ENCODE measurements around the gene CNDP2.
"Not testable (repeated sequence)": the region's sequence is repeated elsewhere in the genome, so short reads cannot be mapped to it uniquely, and the experiment has no call there.

The CNDP2 gene

DNA sequence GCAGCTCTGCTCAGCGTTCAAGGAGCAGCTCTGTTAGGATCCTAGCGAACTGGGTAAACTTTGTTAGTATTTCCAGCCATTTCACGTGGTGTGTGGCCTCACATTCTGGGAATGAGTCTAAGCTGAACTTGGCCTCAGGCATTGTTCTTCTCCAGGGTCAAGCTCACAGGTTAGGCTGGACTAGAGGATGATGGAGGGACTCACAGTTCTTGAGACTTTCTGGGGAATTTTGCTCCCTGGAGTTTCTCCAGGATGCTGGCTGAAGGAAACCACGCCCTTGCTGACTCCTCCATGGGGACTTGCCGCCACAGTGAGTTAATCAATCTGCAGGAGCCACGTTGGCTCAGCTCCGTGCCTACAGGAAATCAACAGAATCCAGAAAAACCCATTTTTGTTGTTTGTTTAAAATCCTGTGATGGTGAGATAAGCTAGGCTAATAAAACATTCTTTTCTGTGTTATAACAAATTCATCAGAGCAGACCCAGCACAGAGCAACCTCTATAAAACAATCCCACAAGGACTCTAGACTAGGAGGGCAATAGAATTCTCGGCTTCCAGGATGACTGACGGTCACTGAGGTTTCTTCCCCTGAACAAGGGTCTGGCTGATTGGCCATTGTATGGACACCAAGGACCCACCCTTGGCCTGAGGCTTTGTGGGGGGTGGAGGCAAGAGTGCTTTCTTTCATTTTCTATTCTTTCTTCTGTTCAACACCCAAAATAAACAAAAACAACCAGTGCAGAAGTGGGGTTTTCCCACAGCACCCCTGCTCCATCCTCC lies 50.8 kb downstream of the CNDP2 start:
- H3K36me3 Mint-ChIP-seq = no peaks in the 10 kb centered on the region
- H3K27me3 Mint-ChIP-seq = peaks cover 29% of the 10 kb centered on the region
- H3K27ac Mint-ChIP-seq = no peak overlapping the region
- H3K9me3 Mint-ChIP-seq = peaks cover 5% of the 10 kb centered on the region
- no peak overlapping the region for H3K4me3 Mint-ChIP-seq
- H3K4me1 Mint-ChIP-seq = peaks cover 3% of the 10 kb centered on the region
- no peak for ATAC-seq

DNA sequence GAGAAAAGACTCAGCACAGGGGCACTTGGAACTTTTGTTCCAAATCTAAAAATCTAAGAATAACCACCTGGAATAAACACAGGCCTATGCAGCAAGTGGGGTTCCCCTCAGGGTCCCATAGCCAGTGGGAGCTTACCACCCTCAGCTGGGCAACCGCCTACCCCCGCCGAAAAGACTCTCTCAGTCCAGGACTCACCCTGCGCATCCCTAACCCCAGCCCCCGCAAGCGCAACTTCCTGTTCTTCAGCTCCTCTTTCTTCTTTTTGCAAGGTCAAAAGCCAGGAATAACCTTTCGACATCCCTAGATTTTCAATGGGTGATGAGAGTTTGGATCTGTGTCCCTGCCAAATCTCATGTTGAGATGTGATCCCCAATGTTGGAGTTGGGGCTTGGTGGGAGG lies 51.7 kb downstream of the CNDP2 start:
- H3K27me3 Mint-ChIP-seq = peaks cover 33% of the 10 kb centered on the region
- no peak overlapping the region for H3K4me3 Mint-ChIP-seq
- ATAC-seq = no peak
- H3K36me3 Mint-ChIP-seq = no peaks in the 10 kb centered on the region
- no peak overlapping the region for H3K27ac Mint-ChIP-seq
- H3K9me3 Mint-ChIP-seq = peaks cover 5% of the 10 kb centered on the region
- H3K4me1 Mint-ChIP-seq = peaks cover 6% of the 10 kb centered on the region

DNA sequence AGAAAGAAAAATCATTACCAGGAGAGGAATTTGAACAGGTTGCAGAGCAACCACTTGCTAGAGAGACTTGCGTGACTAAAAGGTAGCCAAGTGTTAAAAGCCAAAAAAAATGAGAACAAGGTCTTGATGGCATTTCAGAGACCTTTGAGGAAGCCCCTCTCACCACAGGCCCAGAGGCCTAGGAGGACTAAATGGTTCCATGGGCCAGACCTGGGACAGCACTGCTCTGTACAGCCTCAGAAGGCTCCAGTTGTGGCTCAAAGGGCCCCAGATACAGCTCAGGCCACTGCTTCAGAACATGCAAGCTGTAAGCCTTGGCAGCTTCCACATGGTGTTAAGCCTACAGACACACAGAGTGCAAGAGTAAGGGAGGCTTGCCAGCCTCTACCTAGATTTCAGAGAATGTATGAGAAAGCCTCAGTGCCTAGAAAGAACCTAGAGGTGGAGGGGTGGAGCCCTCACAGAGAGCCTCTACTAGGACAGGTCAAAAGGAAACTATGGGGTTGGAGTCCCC lies 53.5 kb downstream of the CNDP2 start:
- no peak overlapping the region for H3K4me3 Mint-ChIP-seq

DNA sequence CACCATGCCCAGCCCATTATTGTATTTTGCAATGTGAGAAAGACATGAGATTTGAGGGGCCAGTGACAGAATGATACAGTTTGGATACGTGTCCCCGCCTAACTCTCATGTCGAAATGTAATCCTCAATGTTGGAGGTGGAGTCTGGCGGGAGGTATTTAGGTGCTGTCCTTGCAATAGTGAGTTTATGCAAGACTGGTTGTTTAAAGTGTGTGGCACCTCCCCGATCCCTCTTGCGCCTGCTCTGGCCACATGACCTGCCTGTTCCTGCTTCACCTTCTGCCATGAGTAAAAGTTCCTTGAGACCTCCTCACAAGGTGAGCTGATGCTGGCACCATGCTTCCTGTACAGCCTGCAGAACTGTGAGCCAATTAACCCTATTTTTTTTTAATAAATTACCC lies 54.7 kb downstream of the CNDP2 start:
- Mint-ChIP-seq H3K36me3 (no peaks in the 10 kb centered on the region), H3K27ac (no peak overlapping the region), H3K27me3 (peaks cover 16% of the 10 kb centered on the region), H3K4me3 (no peak overlapping the region), H3K4me1 (peaks cover 6% of the 10 kb centered on the region), H3K9me3 (peaks cover 5% of the 10 kb centered on the region)
- no peak for ATAC-seq

More for the DNA sequence above, 53.5 kb downstream of the CNDP2 start:
- Mint-ChIP-seq H3K4me1 (peaks cover 6% of the 10 kb centered on the region), H3K9me3 (peaks cover 5% of the 10 kb centered on the region), H3K27ac (no peak overlapping the region), H3K36me3 (no peaks in the 10 kb centered on the region), H3K27me3 (peaks cover 24% of the 10 kb centered on the region)
- ATAC-seq = no peak

DNA sequence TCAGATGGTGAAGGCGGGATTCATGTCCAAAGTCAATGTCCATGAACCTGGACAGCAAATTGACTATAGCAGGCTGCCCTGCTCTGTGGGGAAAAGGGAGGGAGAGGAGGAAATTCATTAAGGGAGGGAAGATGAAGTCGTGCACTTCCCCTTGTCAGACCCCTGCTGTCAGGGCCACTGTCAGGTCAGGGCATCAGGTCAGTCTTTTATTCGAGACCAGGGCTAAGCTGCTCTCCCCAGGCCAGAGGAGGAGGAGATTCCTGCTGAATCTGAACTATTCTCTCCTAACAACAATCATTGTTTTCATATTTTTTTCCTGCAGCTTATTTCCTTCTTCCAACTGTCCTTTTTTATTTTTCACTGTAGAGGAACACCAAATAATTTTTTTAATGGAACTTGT lies 55.3 kb downstream of the CNDP2 start:
- Mint-ChIP-seq H3K4me1 (peaks cover 6% of the 10 kb centered on the region), H3K4me3 (no peak overlapping the region), H3K9me3 (peaks cover 5% of the 10 kb centered on the region), H3K27ac (no peak overlapping the region), H3K27me3 (peaks cover 10% of the 10 kb centered on the region), H3K36me3 (no peaks in the 10 kb centered on the region)
- no peak for ATAC-seq

DNA sequence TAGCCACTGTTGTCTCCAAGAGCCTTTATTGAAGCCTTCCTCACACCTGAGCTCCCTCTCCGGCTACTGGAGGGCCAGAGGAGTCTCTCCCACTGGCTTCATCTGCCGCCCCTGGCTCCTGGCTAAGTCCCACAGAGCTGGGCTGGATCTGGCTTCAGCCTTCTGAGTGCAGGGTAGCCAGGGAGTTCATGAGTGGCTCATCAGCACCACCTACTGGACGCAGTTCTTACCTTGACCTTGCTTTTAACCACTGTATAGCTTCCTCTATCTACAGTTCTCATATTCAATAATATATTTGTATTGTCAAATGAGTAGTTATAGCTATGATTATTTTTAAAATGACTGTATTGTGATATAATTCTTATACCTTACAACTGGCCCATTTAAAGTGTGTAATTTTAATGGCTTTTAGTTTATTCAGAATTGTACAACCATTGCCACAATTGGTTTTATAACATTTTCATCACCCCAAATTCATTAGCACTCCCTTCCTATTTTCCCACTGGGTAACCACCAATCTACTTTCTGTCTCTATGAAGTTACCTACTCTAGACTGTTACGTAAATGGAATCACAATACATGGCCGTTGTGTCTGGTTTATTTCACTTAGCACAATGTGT lies 55.9 kb downstream of the CNDP2 start:
- Mint-ChIP-seq H3K27me3 (peaks cover 12% of the 10 kb centered on the region), H3K36me3 (no peaks in the 10 kb centered on the region), H3K9me3 (peaks cover 5% of the 10 kb centered on the region), H3K4me3 (no peak overlapping the region), H3K4me1 (peaks cover 6% of the 10 kb centered on the region), H3K27ac (no peak overlapping the region)
- peak; percentile 90 for ATAC-seq

DNA sequence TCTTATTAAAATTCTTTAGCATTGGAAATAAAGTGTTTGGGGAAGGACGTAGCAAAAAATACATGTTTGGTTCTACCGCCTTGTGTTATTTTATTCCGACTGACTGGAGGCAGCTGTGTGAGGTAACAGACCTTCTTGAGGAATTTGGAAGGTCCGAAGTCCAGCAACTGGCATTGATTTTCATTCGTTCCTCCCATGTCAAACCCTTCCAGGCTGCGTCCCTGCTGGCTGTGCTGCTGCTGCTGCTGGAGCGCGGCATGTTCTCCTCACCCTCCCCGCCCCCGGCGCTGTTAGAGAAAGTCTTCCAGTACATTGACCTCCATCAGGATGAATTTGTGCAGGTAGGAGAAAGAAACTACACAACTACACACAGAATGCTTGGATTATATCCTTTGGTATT lies 60.0 kb downstream of the CNDP2 start:
- no peak overlapping the region for H3K4me3 Mint-ChIP-seq
- peaks cover 28% of the 10 kb centered on the region for H3K27me3 Mint-ChIP-seq
- no peaks in the 10 kb centered on the region for H3K9me3 Mint-ChIP-seq
- no peaks in the 10 kb centered on the region for H3K36me3 Mint-ChIP-seq
- no peak for ATAC-seq
- H3K27ac Mint-ChIP-seq = no peak overlapping the region
- peaks cover 6% of the 10 kb centered on the region for H3K4me1 Mint-ChIP-seq

DNA sequence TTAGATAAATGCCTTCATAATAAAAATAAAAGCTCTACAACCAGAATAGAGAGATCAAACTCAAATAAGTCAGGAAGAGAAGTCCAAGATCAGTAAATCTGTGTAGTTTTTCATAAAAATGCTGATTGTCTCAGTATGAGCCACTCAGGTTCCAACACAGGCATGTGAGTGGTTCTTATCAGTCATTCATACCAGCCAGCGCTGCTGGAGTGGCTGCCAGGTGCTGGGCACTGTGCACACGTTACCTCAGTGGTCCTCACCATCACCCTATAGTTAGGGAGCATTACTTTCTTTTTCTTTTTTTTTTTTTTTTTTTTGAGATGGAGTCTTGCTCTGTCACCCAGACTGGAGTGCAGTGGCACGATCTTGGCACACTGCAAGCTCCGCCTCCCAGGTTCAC lies 61.9 kb downstream of the CNDP2 start:
- no peak for ATAC-seq
- Mint-ChIP-seq H3K9me3 (no peaks in the 10 kb centered on the region), H3K27ac (no peak overlapping the region), H3K27me3 (peaks cover 27% of the 10 kb centered on the region), H3K4me1 (no peaks in the 10 kb centered on the region), H3K36me3 (no peaks in the 10 kb centered on the region), H3K4me3 (no peak overlapping the region)

DNA sequence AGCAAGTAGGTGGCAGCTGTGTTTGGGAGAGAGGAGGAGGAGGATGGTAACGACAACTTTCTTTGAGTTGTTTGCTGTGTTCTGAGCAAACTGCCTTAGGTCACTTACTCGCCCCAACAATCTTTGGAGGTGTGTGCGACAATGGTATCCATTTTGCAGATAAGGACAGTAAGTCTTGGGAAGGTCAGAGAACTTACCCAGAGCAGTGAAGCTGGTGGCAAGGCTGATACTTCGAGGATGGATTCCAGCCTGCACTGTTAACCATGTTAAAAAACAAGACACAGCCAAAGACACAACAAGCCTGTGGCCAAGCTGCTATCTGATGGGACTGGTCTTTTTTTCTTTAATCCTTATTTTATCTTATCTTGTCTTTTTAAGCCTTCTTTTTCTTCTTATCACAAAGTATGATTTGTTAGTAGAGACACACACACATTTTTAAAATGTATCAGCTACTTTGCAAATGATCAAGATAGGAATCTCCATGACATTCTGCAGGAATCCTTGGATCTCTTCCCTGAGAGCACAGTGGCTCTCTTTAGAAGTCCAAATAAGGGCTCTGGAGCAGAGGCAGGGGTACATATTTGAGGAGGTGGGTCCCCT lies 66.1 kb downstream of the CNDP2 start:
- no peak overlapping the region for H3K27ac Mint-ChIP-seq
- H3K4me3 Mint-ChIP-seq = no peak overlapping the region
- peaks cover 10% of the 10 kb centered on the region for H3K36me3 Mint-ChIP-seq
- no peak for ATAC-seq
- peaks cover 32% of the 10 kb centered on the region for H3K27me3 Mint-ChIP-seq
- peaks cover 8% of the 10 kb centered on the region for H3K9me3 Mint-ChIP-seq
- no peaks in the 10 kb centered on the region for H3K4me1 Mint-ChIP-seq

DNA sequence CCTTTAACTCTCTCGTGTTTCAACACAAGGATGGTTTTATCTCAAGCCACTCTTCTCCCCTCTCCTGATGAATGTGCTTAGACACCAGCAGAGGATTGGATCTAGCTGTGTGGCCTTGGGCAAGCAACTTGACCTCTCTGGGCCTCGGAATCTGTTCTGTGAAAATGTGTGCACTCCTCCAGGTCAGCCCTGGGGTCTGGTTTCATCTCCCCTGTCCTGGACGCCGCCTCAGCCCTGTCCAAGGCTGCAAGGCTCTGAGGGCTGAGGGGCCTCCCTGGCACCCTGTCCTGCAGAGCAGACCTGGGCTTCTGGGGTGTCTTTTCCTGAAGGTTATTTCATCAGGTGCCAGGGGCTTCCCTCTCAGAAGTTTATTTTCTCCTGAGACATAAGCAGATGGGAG lies 66.6 kb downstream of the CNDP2 start:
- H3K4me3 Mint-ChIP-seq = no peak overlapping the region
- peaks cover 12% of the 10 kb centered on the region for H3K9me3 Mint-ChIP-seq
- H3K36me3 Mint-ChIP-seq = peaks cover 15% of the 10 kb centered on the region
- H3K4me1 Mint-ChIP-seq = peaks cover 5% of the 10 kb centered on the region
- no peak overlapping the region for H3K27ac Mint-ChIP-seq
- peak; percentile 31 for ATAC-seq
- H3K27me3 Mint-ChIP-seq = peaks cover 27% of the 10 kb centered on the region

DNA sequence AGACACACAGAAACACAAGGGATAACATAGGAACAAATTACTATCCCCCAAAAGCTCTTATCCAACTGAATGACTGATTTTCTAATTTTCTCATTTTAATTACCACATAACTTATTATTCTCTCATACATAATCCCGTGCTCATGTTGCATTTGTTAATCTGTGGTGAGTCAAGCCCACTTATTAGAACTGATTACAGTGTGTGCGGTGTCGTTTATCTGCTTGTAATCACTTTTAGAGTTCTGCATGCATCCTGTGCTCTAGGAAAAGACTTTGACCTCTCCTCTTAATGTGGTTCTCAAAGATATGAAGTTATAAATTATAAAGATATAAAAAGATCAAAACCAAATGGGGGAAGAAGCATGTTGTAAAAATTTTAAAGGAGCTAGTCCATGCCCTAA lies 67.8 kb downstream of the CNDP2 start:
- Mint-ChIP-seq H3K27ac (no peak overlapping the region), H3K4me1 (peaks cover 13% of the 10 kb centered on the region), H3K4me3 (no peak overlapping the region), H3K36me3 (peaks cover 15% of the 10 kb centered on the region), H3K9me3 (peaks cover 15% of the 10 kb centered on the region), H3K27me3 (peaks cover 40% of the 10 kb centered on the region)
- no peak for ATAC-seq

DNA sequence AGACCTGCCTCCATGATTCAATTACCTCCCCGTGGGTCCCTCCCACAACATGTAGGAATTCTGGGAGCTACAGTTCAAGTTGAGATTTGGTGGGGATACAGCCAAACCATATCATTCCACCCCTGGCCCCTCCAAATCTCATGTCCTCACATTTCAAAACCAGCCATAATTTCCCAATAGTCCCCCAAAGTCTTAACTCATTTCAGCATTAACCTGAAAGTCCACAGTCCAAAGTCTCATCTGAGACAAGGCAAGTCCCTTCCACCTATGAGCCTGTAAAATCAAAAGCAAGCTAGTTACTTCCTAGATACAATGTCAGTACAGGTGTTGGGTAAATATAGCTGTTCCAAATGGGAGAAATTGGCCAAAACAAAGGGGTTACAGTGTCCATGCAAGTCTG lies 69.0 kb downstream of the CNDP2 start:
- Mint-ChIP-seq H3K36me3 (peaks cover 15% of the 10 kb centered on the region), H3K27me3 (peaks cover 45% of the 10 kb centered on the region), H3K4me1 (peaks cover 13% of the 10 kb centered on the region), H3K9me3 (peaks cover 15% of the 10 kb centered on the region)
- not testable (repeated sequence) for H3K4me3 Mint-ChIP-seq, H3K27ac Mint-ChIP-seq, ATAC-seq

DNA sequence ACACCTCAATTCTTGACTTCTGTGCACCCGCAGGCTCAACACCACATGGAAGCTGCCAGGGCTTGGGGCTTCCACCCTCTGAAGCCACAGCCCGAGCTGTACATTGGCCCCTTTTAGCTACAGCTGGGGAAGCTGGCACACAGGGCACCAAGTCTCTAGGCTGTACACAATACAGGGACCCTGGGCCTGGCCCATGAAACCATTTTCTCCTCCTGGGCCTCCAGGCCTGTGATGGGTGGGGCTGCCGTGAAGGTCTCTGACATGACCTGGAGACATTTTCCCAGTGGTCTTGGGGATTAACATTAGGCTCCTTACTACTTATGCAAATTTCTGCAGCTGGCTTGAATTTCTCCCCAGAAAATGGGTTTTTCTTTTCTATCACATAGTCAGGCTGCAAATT lies 69.8 kb downstream of the CNDP2 start:
- Mint-ChIP-seq H3K27me3 (peaks cover 38% of the 10 kb centered on the region), H3K9me3 (peaks cover 15% of the 10 kb centered on the region), H3K4me1 (peaks cover 13% of the 10 kb centered on the region), H3K36me3 (peaks cover 15% of the 10 kb centered on the region)
- not testable (repeated sequence) for ATAC-seq, H3K27ac Mint-ChIP-seq, H3K4me3 Mint-ChIP-seq

DNA sequence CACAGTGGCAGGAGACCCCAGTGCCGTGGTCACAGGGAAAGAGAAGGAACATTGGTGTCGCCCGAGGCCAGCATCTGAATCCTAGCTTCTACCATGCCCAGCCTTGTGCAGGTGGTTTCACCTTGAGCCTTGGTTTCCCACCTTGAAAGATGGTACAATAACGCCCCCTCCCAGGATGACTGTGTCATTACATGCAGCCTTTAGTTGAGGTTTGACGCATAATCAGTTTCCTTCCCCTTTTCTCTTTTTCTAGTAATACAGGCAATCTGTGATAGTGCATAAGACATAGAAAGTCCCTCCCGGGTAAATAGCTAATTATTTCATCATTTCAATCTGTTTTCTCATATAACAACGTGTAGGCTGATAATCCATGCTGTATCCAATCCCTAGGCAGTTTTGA lies 71.7 kb downstream of the CNDP2 start:
- H3K4me1 Mint-ChIP-seq = peaks cover 13% of the 10 kb centered on the region
- H3K36me3 Mint-ChIP-seq = peaks cover 15% of the 10 kb centered on the region
- H3K9me3 Mint-ChIP-seq = peaks cover 15% of the 10 kb centered on the region
- no peak overlapping the region for H3K4me3 Mint-ChIP-seq
- peaks cover 31% of the 10 kb centered on the region for H3K27me3 Mint-ChIP-seq
- no peak for ATAC-seq
- H3K27ac Mint-ChIP-seq = no peak overlapping the region

DNA sequence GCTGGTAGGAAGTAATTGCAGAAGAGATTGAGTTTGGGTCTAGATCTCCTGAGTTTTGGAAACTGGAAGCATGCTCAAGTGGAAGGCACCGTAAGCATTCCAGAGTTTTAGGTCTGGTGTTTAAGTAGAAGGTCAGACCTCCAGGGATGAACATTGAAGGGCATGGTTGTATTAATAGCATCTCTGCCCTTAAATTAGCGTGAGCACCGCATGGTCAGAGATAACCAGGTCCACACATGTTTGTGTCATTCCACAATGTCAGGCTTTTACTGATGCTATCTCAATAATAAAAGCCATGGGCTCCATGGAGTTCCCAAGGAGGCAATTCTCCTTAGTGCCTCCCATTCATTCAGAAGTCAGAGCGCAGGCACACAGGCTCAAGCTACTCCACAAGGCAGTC lies 73.2 kb downstream of the CNDP2 start:
- H3K4me1 Mint-ChIP-seq = peaks cover 13% of the 10 kb centered on the region
- H3K36me3 Mint-ChIP-seq = peaks cover 15% of the 10 kb centered on the region
- ATAC-seq = no peak
- H3K9me3 Mint-ChIP-seq = peaks cover 18% of the 10 kb centered on the region
- no peak overlapping the region for H3K27ac Mint-ChIP-seq
- peaks cover 30% of the 10 kb centered on the region for H3K27me3 Mint-ChIP-seq
- H3K4me3 Mint-ChIP-seq = no peak overlapping the region

DNA sequence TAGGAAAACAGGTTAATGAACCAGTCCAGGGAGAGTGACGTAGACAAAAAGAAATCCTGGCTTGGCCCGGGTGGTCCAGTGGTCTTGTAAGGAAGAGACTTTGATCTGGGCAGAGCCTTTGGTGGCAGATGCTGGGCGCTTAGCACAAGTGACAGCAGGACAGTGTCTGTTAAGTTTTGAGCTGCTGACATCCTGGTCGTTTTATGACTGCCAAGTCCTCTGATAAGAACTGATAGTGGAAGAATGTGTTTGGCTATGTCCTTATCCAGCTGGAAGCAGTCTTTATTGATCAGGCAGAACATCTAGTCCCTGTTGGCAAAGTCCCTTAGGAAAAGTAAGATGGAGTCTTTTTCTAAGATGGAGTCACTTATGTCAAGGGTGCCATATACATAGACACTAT lies 74.1 kb downstream of the CNDP2 start:
- Mint-ChIP-seq H3K27me3 (peaks cover 39% of the 10 kb centered on the region), H3K4me1 (peaks cover 13% of the 10 kb centered on the region), H3K4me3 (no peak overlapping the region), H3K36me3 (peaks cover 15% of the 10 kb centered on the region), H3K27ac (no peak overlapping the region), H3K9me3 (peaks cover 18% of the 10 kb centered on the region)
- ATAC-seq = no peak
